Measurements from ENCODE around the gene DOCK8.
A peak's percentile ranks its signal among the peaks of the same experiment; 100 is the strongest.

Gene DOCK8

DNA sequence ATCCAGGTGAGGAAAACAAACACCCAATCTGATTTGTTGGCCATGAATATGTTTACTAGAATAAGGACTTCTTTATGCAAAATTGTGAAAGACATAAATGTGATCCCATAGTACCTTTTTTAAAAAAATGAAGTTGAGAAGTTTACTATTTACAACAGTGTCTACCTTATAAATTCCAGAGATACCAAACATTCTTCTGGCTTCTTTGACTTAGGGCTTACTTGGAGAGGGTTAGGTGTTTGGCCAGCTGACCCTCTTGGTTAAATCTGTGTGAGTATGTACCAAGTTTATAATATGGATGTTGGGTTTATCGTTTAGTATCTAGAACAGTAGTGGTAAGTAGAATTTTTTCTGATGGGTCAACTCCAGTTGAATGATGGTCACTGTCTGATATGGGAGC is 212.3 kb downstream of the DOCK8 start:
- H3K36me3 ChIP-seq (replicated peaks): no peaks in the 10 kb centered on the region
- in situ Hi-C loops (cut with HindIII; ENCODE audit: low pct_ligation_motif_present, low sequenced_read_pairs): no loop called here
- TF ChIP-seq, protein P1, sequence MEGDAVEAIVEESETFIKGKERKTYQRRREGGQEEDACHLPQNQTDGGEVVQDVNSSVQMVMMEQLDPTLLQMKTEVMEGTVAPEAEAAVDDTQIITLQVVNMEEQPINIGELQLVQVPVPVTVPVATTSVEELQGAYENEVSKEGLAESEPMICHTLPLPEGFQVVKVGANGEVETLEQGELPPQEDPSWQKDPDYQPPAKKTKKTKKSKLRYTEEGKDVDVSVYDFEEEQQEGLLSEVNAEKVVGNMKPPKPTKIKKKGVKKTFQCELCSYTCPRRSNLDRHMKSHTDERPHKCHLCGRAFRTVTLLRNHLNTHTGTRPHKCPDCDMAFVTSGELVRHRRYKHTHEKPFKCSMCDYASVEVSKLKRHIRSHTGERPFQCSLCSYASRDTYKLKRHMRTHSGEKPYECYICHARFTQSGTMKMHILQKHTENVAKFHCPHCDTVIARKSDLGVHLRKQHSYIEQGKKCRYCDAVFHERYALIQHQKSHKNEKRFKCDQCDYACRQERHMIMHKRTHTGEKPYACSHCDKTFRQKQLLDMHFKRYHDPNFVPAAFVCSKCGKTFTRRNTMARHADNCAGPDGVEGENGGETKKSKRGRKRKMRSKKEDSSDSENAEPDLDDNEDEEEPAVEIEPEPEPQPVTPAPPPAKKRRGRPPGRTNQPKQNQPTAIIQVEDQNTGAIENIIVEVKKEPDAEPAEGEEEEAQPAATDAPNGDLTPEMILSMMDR (IDR thresholded peaks at IDR 0.05; ENCODE audit: low read depth, low read length, missing control alignments): no peak

GRCh38 chr9:431701-432100 is 217.0 kb downstream of the DOCK8 start:
- in situ Hi-C loops (cut with HindIII; ENCODE audit: low pct_ligation_motif_present, low sequenced_read_pairs): no loop called here
- Histone ChIP-seq H3K27ac (no peak overlapping the region), H3K36me3 (replicated peaks) (no peaks in the 10 kb centered on the region), H3K4me3 (ENCODE audit: low read depth, low read length) (no peak overlapping the region), H3K27me3 (replicated peaks) (no peaks in the 10 kb centered on the region)
- no peak for DNase-seq
- TF ChIP-seq, protein P1 (IDR thresholded peaks at IDR 0.05; ENCODE audit: low read depth, low read length, missing control alignments): no peak

More for the DNA sequence above, 212.3 kb downstream of the DOCK8 start:
- Histone ChIP-seq H3K4me3 (ENCODE audit: low read depth, low read length) (no peak overlapping the region), H3K27ac (no peak overlapping the region), H3K27me3 (replicated peaks) (no peaks in the 10 kb centered on the region)
- DNase-seq: no peak

GRCh38 chr9:436482-436881 is 221.8 kb downstream of the DOCK8 start:
- no peak overlapping the region for H3K27ac ChIP-seq
- TF ChIP-seq, protein P1 (IDR thresholded peaks at IDR 0.05; ENCODE audit: low read depth, low read length, missing control alignments): no peak
- no peak for DNase-seq
- H3K27me3 ChIP-seq (replicated peaks): no peaks in the 10 kb centered on the region
- H3K36me3 ChIP-seq (replicated peaks): no peaks in the 10 kb centered on the region
- in situ Hi-C loops (cut with HindIII; ENCODE audit: low pct_ligation_motif_present, low sequenced_read_pairs): no loop called here
- H3K4me3 ChIP-seq (ENCODE audit: low read depth, low read length): no peak overlapping the region

GRCh38 chr9:437066-437465 is 222.4 kb downstream of the DOCK8 start:
- Histone ChIP-seq H3K4me3 (ENCODE audit: low read depth, low read length) (no peak overlapping the region), H3K36me3 (replicated peaks) (no peaks in the 10 kb centered on the region), H3K27me3 (replicated peaks) (no peaks in the 10 kb centered on the region), H3K27ac (peak overlapping the region; percentile 45)
- TF ChIP-seq, protein P1 (IDR thresholded peaks at IDR 0.05; ENCODE audit: low read depth, low read length, missing control alignments): no peak
- no peak for DNase-seq
- in situ Hi-C loops (cut with HindIII; ENCODE audit: low pct_ligation_motif_present, low sequenced_read_pairs): no loop called here

- TF ChIP-seq, protein P1 (IDR thresholded peaks at IDR 0.05; ENCODE audit: low read depth, low read length, missing control alignments): no peak
- Histone ChIP-seq H3K4me3 (ENCODE audit: low read depth, low read length) (no peak overlapping the region), H3K36me3 (replicated peaks) (no peaks in the 10 kb centered on the region), H3K27me3 (replicated peaks) (no peaks in the 10 kb centered on the region), H3K27ac (peak overlapping the region; percentile 55)
- in situ Hi-C loops (cut with HindIII; ENCODE audit: low pct_ligation_motif_present, low sequenced_read_pairs): no loop called here
- DNase-seq: peak; percentile 40
Observed at GRCh38 chr9:437574-438001, 222.9 kb downstream of the DOCK8 start.

DNA sequence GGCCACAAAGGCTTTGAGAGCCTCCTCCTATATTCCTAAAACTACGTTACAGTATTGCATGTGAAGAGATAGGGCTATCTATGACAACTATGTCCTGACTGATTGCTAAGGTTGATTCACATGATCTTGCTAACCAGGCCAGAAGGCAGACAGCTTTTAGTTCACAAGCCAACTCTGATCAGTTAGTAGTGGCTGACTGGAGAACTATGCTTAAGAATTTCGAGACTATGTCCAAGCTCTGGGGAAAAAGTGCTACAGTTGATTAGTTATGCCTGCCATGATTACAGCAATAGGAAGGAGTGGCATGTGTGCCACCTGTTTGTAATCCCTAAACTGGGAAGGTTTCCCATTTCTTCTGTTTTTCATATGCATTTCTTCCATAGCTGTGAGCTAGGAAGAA is 223.4 kb downstream of the DOCK8 start:
- Histone ChIP-seq H3K27me3 (replicated peaks) (no peaks in the 10 kb centered on the region), H3K27ac (peak overlapping the region; percentile 55), H3K36me3 (replicated peaks) (no peaks in the 10 kb centered on the region), H3K4me3 (ENCODE audit: low read depth, low read length) (no peak overlapping the region)
- DNase-seq: peak; percentile 11
- TF ChIP-seq, protein P1 (IDR thresholded peaks at IDR 0.05; ENCODE audit: low read depth, low read length, missing control alignments): no peak
- in situ Hi-C loops (cut with HindIII; ENCODE audit: low pct_ligation_motif_present, low sequenced_read_pairs): no loop called here

Measured in brain microvascular endothelial cell (primary cell).